ENCODE results near the gene SYK.
"Not testable (repeated sequence)": the region's sequence is repeated elsewhere in the genome, so short reads cannot be mapped to it uniquely, and the experiment has no call there.

Gene SYK

GRCh38 chr9:90801241-90801972 lies at the start of gene SYK:
SYK (plus strand) TSS chr9:90801819; CDS start chr9:90843899, 42,080 bp downstream.
- no peak for DNase-seq (ENCODE audit: low read depth)

DNA sequence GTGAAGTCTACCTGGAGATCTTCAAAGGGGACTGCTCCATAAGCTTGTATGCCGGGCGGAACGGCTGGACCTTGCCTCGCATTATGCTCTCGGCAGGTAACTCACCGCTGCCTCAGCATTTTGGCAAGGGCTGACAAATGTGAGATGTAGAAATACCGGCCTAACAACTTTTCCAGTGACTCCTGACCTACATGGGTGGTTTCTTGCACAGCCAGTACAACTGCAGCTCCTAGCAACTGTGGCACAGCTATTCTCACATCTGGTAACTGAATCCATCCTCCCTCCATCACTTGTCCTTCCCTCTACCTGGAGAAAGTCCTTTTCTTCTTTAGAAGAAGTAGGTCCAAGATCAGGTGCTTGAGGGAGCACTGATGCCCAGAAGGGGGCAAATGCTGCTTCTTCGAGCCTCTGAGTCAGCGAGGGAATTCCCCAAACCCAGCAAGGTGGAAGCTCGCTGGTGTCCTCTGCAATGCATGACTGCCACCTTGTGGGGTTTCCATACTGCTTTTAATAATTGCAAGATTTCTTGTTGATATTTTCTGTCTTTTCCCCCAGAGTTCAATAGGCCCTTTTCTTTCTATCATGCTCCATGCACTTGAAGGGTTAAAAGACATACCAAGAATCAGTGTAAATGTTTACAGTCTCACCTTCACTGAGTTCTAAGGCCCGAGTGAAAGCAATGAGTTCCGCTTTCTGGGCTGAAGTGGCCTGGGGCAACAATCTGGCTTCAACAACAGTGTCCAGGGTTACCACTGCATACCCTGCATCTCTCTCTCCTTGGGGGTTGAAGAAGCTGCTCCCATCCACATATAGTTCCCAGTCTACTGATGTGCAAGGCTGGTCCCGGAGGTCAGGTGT lies 45.9 kb upstream of the SYK start:
- peak; percentile 46 for DNase-seq (ENCODE audit: low read depth)

- DNase-seq (ENCODE audit: low read depth) = not testable (repeated sequence)
Measured at GRCh38 chr9:90760577-90760976, 41.0 kb upstream of the SYK start.

DNA sequence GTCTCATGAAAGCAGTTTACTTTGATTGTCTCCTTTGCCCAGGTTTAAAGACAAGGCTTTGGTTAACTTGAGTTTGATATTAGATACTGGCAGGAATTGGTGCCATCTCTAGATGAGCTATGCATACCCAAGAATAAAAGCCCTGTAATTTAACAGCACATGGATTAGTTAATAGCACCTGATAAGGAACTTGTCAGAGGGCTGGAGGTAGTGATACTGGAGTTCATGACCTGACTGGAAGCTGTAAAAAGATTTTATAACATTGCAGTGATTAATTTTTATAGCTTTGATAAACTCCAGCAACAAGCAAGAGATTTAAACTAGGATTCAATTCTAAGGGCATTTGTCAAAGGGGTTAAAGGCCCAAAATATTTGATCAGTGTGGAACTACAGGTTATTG lies 34.9 kb upstream of the SYK start:
- DNase-seq (ENCODE audit: low read depth) = no peak

DNA sequence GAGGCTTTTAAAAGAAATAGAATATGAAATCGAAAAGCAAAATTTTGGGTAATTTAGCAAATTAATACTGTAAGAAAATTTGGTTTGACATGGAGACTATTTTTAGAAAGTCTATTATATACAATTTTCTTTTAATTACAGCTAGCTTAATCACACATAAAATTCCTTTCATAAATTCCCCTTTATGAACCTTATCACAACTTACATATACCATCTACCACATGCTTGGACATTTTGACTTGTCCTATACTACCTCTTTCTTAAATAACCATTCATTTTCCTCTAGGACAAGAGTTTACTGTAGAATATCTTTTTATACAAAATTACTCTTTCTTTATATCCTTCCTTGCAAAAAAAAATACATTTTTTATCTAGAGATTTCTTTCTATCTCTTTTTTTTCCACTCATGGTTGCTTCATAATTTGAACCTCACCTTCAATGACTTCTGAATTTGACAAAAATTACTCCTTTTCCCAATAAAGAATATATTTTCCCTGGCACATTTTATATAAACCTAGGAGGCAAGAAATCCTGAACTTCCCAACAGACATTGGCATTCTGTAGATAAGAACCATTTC lies 34.0 kb upstream of the SYK start:
- DNase-seq (ENCODE audit: low read depth) = no peak

- DNase-seq (ENCODE audit: low read depth) = no peak
Measured at GRCh38 chr9:90770182-90770738, 31.4 kb upstream of the SYK start.

- no peak for DNase-seq (ENCODE audit: low read depth)
Measured at GRCh38 chr9:90770927-90771326, 30.7 kb upstream of the SYK start.

DNA sequence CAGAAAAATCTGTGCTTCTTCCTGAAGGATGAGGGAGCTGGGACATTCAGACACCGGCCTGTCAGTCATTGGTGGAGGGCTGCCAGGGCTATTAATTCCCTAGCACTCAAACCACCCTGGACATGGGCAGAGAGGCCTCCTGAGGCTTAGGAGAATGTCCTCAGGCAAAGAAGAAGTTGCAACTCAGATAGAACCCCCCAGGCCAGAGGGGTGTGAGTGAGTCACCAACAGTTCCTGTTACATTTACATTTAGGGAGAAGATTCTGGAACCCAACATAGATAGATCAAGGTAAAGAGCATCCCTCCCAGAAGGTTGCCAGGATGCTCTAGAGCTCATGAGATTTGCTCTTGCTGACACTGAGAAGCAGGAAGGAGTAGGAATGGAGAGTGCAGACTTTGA lies 29.2 kb upstream of the SYK start:
- DNase-seq (ENCODE audit: low read depth) = no peak

DNA sequence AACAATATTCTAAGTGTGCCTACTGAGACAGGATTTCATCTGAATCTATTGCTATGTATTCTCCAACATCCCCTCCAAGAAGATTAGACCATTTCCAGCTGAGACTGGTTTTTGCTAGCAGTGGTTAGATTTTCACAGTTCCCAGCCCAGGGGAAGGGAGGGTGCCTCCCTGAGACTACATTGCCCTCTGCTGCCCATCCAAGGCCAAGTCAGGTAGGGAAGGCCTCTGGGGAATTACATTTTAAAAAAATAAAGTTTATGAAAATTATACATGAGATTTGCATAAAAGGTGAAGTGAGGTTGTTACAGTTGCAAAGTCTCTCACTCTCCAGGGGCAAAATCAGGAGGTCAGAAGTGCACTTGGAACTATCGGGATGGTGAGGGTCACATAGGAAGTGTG lies 28.0 kb upstream of the SYK start:
- DNase-seq (ENCODE audit: low read depth) = no peak

DNA sequence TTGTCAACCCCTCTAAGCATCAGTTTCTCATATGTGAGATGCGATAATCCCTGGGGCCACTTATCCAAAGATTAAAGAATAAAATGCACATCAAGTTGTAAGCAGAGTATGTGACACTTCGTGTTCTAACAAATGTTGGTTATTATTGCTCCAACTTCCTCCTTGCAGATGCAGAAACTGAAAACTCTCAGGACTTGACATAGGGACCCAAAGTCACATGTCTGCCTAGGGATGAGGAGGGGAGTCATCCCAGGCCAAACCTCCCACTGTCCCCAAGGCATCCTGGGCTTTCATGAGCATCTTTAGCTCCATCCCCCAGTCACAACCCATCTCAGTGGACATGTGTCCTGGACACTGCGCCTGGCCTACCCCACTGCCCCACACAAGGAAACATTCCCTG lies 27.5 kb upstream of the SYK start:
- DNase-seq (ENCODE audit: low read depth) = no peak

DNA sequence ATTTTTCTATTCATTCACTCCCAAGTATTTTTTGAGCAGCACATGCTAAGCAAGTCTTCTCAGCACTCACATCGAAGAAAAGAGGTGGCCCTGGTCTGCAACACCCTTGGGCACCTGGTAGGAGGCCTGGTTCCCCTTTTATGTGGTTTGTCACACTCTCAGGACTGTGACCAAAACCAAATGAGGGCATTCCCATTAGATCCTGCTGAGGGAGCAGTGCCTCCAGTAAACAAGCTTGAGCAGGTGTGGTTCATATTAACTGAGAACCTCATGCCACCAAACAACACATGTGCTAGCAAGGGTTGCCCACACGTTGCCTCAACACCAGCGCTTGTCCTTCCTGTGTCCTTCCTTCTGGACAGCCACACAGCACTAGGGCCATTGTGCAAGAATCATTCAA lies 26.9 kb upstream of the SYK start:
- DNase-seq (ENCODE audit: low read depth) = no peak

GRCh38 chr9:90775657-90776056 lies 26.0 kb upstream of the SYK start:
- DNase-seq (ENCODE audit: low read depth) = no peak

DNA sequence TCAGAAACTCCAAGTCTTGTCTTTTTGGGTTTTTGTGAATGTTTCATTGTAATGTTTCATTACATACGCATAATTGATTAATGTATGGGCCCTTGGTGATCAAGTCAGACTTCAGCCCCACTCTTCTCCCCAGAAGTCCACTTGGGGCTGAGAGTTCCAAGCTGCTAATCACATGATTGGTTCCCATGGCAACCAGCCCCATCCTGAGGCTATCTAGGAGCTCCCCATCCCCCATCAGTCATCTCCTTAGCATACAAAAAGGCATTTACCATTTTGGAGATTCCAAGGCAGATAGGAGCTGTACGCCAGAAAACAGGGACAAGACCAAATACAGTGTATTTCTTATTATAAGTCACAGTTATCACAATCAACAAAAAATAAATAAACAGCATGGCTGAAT lies 22.9 kb upstream of the SYK start:
- DNase-seq (ENCODE audit: low read depth) = no peak

GRCh38 chr9:90783552-90783951 lies 18.1 kb upstream of the SYK start:
- DNase-seq (ENCODE audit: low read depth) = no peak

DNA sequence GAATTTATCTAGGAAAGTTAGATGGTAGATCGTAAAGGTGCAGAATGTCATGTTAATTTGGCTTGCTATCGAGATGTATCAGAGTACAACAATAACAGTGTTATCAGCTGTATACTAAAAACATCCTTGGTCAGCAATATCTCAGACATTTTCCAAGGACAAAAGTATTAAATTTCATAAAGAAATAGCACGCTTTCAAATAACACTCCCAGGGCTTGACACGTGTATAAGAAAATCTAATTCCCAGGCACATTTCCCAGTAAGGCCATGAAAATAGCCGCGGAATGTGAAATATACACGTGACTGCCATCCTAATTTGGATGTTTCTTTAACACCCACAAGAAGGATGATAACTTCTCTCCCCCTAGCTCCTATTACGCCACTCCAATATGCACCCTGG lies 17.7 kb upstream of the SYK start:
- no peak for DNase-seq (ENCODE audit: low read depth)

GRCh38 chr9:90787771-90788460 lies 13.7 kb upstream of the SYK start:
- DNase-seq (ENCODE audit: low read depth) = no peak

DNA sequence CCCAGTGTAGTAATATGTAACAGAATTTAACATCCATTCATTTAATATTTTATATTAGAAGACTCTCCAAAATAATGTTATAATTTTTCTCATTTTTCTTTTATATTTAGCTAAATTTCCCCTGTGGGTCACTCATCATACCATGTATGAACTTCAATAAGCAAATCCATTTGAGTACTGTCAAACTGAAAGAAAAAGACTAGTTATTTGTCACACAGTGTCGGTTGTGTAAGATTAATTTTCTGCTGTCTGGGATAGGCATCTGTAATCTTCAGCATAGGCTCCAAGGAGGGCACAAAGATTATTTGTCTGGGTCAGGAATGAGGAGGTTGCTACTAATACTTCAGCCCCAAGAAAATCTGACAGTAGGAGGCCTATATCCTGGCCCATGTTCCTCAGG lies 13.1 kb upstream of the SYK start:
- not testable (repeated sequence) for DNase-seq (ENCODE audit: low read depth)

DNA sequence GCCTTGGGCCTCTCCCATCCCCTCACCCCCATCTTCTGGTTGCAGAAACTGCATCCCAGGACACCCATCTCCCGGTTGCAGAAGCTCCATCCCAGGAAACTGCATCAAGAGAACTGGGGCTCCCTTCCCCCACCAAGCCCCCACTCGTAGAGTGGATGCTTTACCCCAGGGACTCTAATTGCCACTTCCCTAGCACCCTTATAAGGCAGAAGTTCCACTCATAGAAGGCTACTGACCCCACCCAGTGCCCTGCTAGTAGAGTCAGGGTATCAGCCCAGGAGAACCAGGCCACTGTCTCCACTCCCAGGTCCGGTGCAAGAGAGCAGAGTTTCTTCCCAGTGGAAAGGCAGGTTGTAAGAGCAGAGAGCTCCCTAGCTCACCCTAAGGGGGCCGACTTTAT lies 12.2 kb upstream of the SYK start:
- no peak for DNase-seq (ENCODE audit: low read depth)

- DNase-seq (ENCODE audit: low read depth) = no peak
Measured at GRCh38 chr9:90789862-90790261, 11.8 kb upstream of the SYK start.

DNA sequence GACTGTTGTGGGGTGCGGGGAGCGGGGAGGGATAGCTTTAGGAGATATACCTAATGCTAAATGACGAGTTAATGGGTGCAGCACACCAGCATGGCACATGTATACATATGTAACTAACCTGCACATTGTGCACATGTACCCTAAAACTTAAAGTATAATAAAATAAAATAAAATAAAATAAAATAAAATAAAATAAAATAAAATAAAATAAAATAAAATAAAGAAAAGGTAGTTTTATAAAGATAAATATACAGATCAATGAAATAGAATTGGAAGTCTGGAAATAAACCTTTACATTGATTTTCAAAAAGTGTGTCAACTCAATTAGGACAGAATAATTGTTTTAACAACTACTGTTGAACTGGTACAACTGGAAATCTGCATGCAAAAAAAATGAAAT lies 8.6 kb upstream of the SYK start:
- not testable (repeated sequence) for DNase-seq (ENCODE audit: low read depth)

- DNase-seq (ENCODE audit: low read depth) = no peak
Measured at GRCh38 chr9:90793729-90794128, 7.9 kb upstream of the SYK start.

- no peak for DNase-seq (ENCODE audit: low read depth)
Measured at GRCh38 chr9:90795084-90795483, 6.5 kb upstream of the SYK start.

All from stimulated activated CD4-positive, alpha-beta T cell treated with anti-CD3 and anti-CD28 coated beads, Interleukin-2, amount 100 ng/mL, for 4 hours (primary cell).